CD14-positive monocyte (primary cell): ENCODE results near the gene SLC25A13. TPM values are rescaled to one million over a fixed set of nuclear protein-coding genes. Genes with fewer than 3 reads are reported as not detected.

Source experiments
- DNase-seq, 3 donors: peaks; one replicate each; pipeline ENCODE4 v3.0.0-alpha.2; 2011 to 2022
- H2AFZ ChIP-seq: 2 replicates; pipeline ENCODE4 v1.6.0; 2012; ENCODE audit warnings: mild to moderate bottlenecking, low read depth, low read length, inconsistent platforms; ENCODE audit not compliant: insufficient read depth, poor library complexity, severe bottlenecking
- H3K27ac ChIP-seq, 2 donors: 1 replicate in 1 of 2; 2 replicates in 1 of 2; pipeline ENCODE4 v1.5.1; 2012 to 2013; ENCODE audit warnings: low read length in 2 of 2, control low read depth in 1 of 2, inconsistent platforms in 1 of 2, low read depth in 1 of 2, mild to moderate bottlenecking in 1 of 2
- H3K27me3 ChIP-seq, 2 donors: one replicate each; pipeline versions ENCODE4 v1.6.0 to v1.6.1; 2011 to 2013; ENCODE audit warnings: low read length in 2 of 2; ENCODE audit not compliant: control insufficient read depth in 2 of 2, insufficient read depth in 2 of 2
- H3K36me3 ChIP-seq, 2 donors: replicated peaks in 1 of 2; 1 replicate in 1 of 2; 2 replicates in 1 of 2; pipeline versions ENCODE4 v1.5.1 to v1.6.1; 2012 to 2013; ENCODE audit warnings: low read length in 2 of 2, control low read depth in 1 of 2, inconsistent platforms in 1 of 2, mild to moderate bottlenecking in 1 of 2; ENCODE audit not compliant: insufficient read depth in 2 of 2, control insufficient read depth in 1 of 2
- H3K4me1 ChIP-seq, 2 donors: 1 replicate in 1 of 2; 2 replicates in 1 of 2; pipeline versions ENCODE4 v1.5.1 to v1.6.1; 2012 to 2013; ENCODE audit warnings: low read length in 2 of 2, control low read depth in 1 of 2, inconsistent platforms in 1 of 2, mild to moderate bottlenecking in 1 of 2, moderate library complexity in 1 of 2; ENCODE audit not compliant: insufficient read depth in 2 of 2, control insufficient read depth in 1 of 2
- H3K4me2 ChIP-seq: replicated peaks from 2 replicates; pipeline ENCODE3; 2012; ENCODE audit warnings: low read length, moderate library complexity, mild to moderate bottlenecking; ENCODE audit not compliant: poor library complexity, severe bottlenecking; ENCODE audit errors: extremely low read depth
- H3K4me3 ChIP-seq, 3 experiments: fragments of 200-600 bp in 1 of 3; sonication (generic) in 1 of 3; replicated peaks in 1 of 3; 1 replicate in 2 of 3; 2 replicates in 1 of 3; pipeline ENCODE4 v1.5.1; 2011 to 2013; ENCODE audit warnings: low read length in 3 of 3, mild to moderate bottlenecking in 3 of 3, control low read depth in 2 of 3, low read depth in 2 of 3, inconsistent platforms in 1 of 3, moderate library complexity in 1 of 3
- H3K79me2 ChIP-seq: 2 replicates; pipeline ENCODE4 v1.6.0; 2012; ENCODE audit warnings: mild to moderate bottlenecking, control low read depth, inconsistent platforms, low read length, moderate library complexity; ENCODE audit not compliant: insufficient read depth
- H3K9ac ChIP-seq: 2 replicates; pipeline ENCODE4 v1.6.0; 2017; ENCODE audit warnings: low read length, mild to moderate bottlenecking; ENCODE audit not compliant: insufficient read depth, poor library complexity, severe bottlenecking
- H3K9me3 ChIP-seq, 2 donors: replicated peaks in 1 of 2; 1 replicate in 1 of 2; 2 replicates in 1 of 2; pipeline versions ENCODE4 v1.5.1 to v1.6.1; 2012 to 2013; ENCODE audit warnings: low read length in 2 of 2, control low read depth in 1 of 2; ENCODE audit not compliant: control insufficient read depth in 1 of 2, insufficient read depth in 1 of 2
- H4K20me1 ChIP-seq: 2 replicates; pipeline ENCODE4 v1.6.0; 2012; ENCODE audit warnings: mild to moderate bottlenecking, low read length, control low read depth, moderate library complexity; ENCODE audit not compliant: insufficient read depth
- H3K27ac Mint-ChIP-seq, 7 donors: one replicate each; pipeline ENCODE4 v1.8.0; 2020; ENCODE audit warnings: mild to moderate bottlenecking in 7 of 7, mixed read lengths in 7 of 7, moderate library complexity in 6 of 7, inconsistent platforms in 2 of 7
- H3K27me3 Mint-ChIP-seq, 3 donors: one replicate each; pipeline ENCODE4 v1.8.0; 2021 to 2022; ENCODE audit warnings: low read depth in 3 of 3, mild to moderate bottlenecking in 3 of 3, mixed read lengths in 3 of 3, moderate library complexity in 3 of 3, inconsistent platforms in 1 of 3
- H3K36me3 Mint-ChIP-seq, 2 donors: one replicate each; pipeline ENCODE4 v1.8.0; 2020; ENCODE audit warnings: mixed read lengths in 2 of 2, inconsistent platforms in 1 of 2, mild to moderate bottlenecking in 1 of 2
- H3K4me1 Mint-ChIP-seq: one replicate; pipeline ENCODE4 v1.8.0; 2020; ENCODE audit warnings: mild to moderate bottlenecking, mixed read lengths
- H3K4me3 Mint-ChIP-seq, 2 donors: one replicate each; pipeline ENCODE4 v1.8.0; 2020; ENCODE audit warnings: mild to moderate bottlenecking in 2 of 2, mixed read lengths in 2 of 2, moderate library complexity in 1 of 2
- H3K9me3 Mint-ChIP-seq, 7 donors: one replicate each; pipeline ENCODE4 v1.8.0; 2020 to 2022; ENCODE audit warnings: mixed read lengths in 7 of 7, mild to moderate bottlenecking in 6 of 7, moderate library complexity in 6 of 7, inconsistent platforms in 2 of 7
- CTCF ChIP-seq: fragments of 200-600 bp; IDR thresholded peaks from one replicate; pipeline ENCODE4 v1.8.0; 2022; ENCODE audit warnings: antibody characterized with exemption, mild to moderate bottlenecking
- WGBS: methylation state at CpG from one replicate; pipeline ENCODE4 v1.1.5; 2013; ENCODE audit warnings: missing lambda C conversion rate; ENCODE audit not compliant: insufficient coverage; 5-methylcytosine and 5-hydroxymethylcytosine counted together
- intact Hi-C, 2 donors: fragments of 100-400 bp; cut with micrococcal nuclease; formaldehyde crosslinking; loops; one replicate each; pipeline versions ENCODE4 v1.15.0 to v1.15.1; 2023
- polyA plus RNA-seq, 3 donors: library from polyadenylated mRNA; depleted of rRNA in 1 of 3; unstranded in 2 of 3; stranded (reverse) in 1 of 3; fragments of 300-500 nt in 2 of 3; fragments of >200 nt in 1 of 3; fragmentation: Illumina TruSeq in 2 of 3; gene quantifications; 1 replicate in 2 of 3; 2 replicates in 1 of 3; pipeline ENCODE4 v1.2.3, GENCODE V29; 2012 to 2021

SLC25A13 gene
- polyA plus RNA-seq, 3 donors = 12.7 to 15.7 (median 14.4) TPM

- 100% methylated on average over 1 of the region's 1 CpG for WGBS
- no peak overlapping the region for H3K4me2 ChIP-seq
- no peaks in the 10 kb centered on the region for H3K27me3 ChIP-seq
- no peak for TF ChIP-seq CTCF
- no peak overlapping the region for H3K4me3 ChIP-seq
- no peaks in the 10 kb centered on the region for H3K79me2 ChIP-seq
- peaks cover 0 to 2% (median 0%) of the 10 kb centered on the region in 3 donors for H3K27me3 Mint-ChIP-seq
- no peak overlapping the region for H3K4me3 Mint-ChIP-seq
- no peaks in the 10 kb centered on the region for H3K4me1 Mint-ChIP-seq
- intact Hi-C loops = no loop called here
- no peaks in the 10 kb centered on the region for H3K4me1 ChIP-seq
- no peak overlapping the region for H3K27ac ChIP-seq
- H3K27ac Mint-ChIP-seq = no peak overlapping the region
- H4K20me1 ChIP-seq = no peaks in the 10 kb centered on the region
- no peak overlapping the region for H3K9ac ChIP-seq
- peaks cover 56 to 66% of the 10 kb centered on the region in 2 donors for H3K36me3 Mint-ChIP-seq
- H2AFZ ChIP-seq = no peak overlapping the region
- H3K9me3 Mint-ChIP-seq = peaks cover 0 to 7% (median 2%) of the 10 kb centered on the region in 7 donors
- DNase-seq = no peak
- H3K36me3 ChIP-seq = peaks cover 24 to 75% of the 10 kb centered on the region in 2 donors
- H3K9me3 ChIP-seq = peaks cover 0 to 4% of the 10 kb centered on the region in 2 donors
Observed at GRCh38 chr7:96144260-96144526, 177.7 kb downstream of the SLC25A13 start.

- Histone ChIP-seq H3K9ac (no peak overlapping the region), H3K27ac (no peak overlapping the region), H3K4me2 (no peak overlapping the region), H4K20me1 (no peaks in the 10 kb centered on the region), H3K4me3 (no peak overlapping the region), H3K79me2 (no peaks in the 10 kb centered on the region), H3K36me3 (peaks cover 24 to 73% of the 10 kb centered on the region in 2 donors), H2AFZ (no peak overlapping the region), H3K27me3 (no peaks in the 10 kb centered on the region), H3K4me1 (no peaks in the 10 kb centered on the region), H3K9me3 (peaks cover 0 to 4% of the 10 kb centered on the region in 2 donors)
- Mint-ChIP-seq H3K27ac (no peak overlapping the region), H3K4me1 (no peaks in the 10 kb centered on the region), H3K36me3 (peaks cover 55 to 69% of the 10 kb centered on the region in 2 donors), H3K4me3 (no peak overlapping the region), H3K9me3 (peaks cover 0 to 7% (median 2%) of the 10 kb centered on the region in 7 donors), H3K27me3 (no peaks in the 10 kb centered on the region)
- intact Hi-C loops = no loop called here
- no peak for DNase-seq
- no peak for TF ChIP-seq CTCF
- WGBS = no CpG with 5 or more reads among the region's 1 CpG
Observed at GRCh38 chr7:96143495-96144259, 178.2 kb downstream of the SLC25A13 start.
